ENCODE measurements around the gene COX20. TPM values are rescaled to one million over a fixed set of nuclear protein-coding genes. Genes with fewer than 3 reads are reported as not detected.

COX20 gene
- total RNA-seq, 1 donor: 44.2 TPM

GRCh38 chr1:244804841-244805240 lies 30.6 kb upstream of the COX20 start:
- TF ChIP-seq CTCF (IDR thresholded peaks at IDR 0.05; ENCODE audit: insufficient read depth, low read length): no peak
- H3K4me3 ChIP-seq (ENCODE audit: low read depth, low read length): no peak overlapping the region
- DNase-seq (ENCODE audit: low read depth): no peak

- TF ChIP-seq CTCF (IDR thresholded peaks at IDR 0.05; ENCODE audit: insufficient read depth, low read length): no peak
- no peak overlapping the region for H3K4me3 ChIP-seq (ENCODE audit: low read depth, low read length)
- no peak for DNase-seq (ENCODE audit: low read depth)
These were observed 28.3 kb upstream of the COX20 start for GRCh38 chr1:244807138-244807537.

DNA sequence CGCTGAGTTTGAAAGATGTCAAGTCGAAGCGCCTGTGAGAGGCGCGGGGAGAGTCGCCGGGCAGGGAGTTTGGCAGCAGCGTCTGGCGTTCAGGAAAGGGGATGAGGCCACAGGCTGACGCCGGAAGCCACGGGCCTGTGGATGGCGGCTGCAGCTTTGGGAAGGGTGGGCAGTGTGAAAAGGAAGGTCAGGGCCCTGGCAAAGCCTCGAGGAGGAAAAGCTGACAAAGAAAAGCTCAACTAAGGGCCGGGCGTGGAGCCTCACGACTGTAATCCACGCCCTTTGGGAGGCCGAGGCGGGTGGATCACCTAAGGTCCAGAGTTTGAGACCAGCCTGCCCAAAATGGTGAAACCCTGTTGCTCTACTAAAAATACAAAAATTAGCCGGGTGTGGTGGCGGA lies 25.2 kb upstream of the COX20 start:
- DNase-seq (ENCODE audit: low read depth): no peak
- no peak for TF ChIP-seq CTCF (IDR thresholded peaks at IDR 0.05; ENCODE audit: insufficient read depth, low read length)
- no peak overlapping the region for H3K4me3 ChIP-seq (ENCODE audit: low read depth, low read length)

- TF ChIP-seq CTCF (IDR thresholded peaks at IDR 0.05; ENCODE audit: insufficient read depth, low read length): no peak
- no peak overlapping the region for H3K4me3 ChIP-seq (ENCODE audit: low read depth, low read length)
- no peak for DNase-seq (ENCODE audit: low read depth)
These were observed 22.1 kb upstream of the COX20 start for GRCh38 chr1:244813327-244813726.

DNA sequence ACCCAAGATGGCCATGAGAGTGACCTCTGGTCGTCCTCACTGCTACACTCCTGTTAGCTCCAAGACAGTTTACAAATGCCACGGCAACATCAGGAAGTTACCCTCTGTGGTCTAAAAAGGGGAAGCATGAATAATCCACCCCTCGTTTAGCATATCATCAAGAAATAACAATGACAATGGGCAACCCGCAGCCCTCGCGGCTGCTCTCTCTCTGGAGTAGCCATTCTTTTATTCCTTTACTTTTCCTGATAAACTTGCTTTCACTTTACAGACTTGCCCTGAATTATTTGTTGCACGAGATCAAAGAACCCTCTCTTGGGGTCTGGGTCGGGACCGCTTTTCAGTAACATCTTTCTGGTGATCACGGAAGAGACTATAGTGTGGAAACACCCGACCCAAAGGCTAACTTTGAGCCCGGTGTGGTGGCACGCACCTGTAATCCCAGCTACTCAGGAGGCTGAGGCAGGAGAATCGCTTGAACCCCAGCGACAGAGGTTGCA lies 19.8 kb upstream of the COX20 start:
- no peak for DNase-seq (ENCODE audit: low read depth)
- no peak overlapping the region for H3K4me3 ChIP-seq (ENCODE audit: low read depth, low read length)
- no peak for TF ChIP-seq CTCF (IDR thresholded peaks at IDR 0.05; ENCODE audit: insufficient read depth, low read length)

GRCh38 chr1:244817415-244817894 lies 18.0 kb upstream of the COX20 start:
- no peak for TF ChIP-seq CTCF (IDR thresholded peaks at IDR 0.05; ENCODE audit: insufficient read depth, low read length)
- no peak for DNase-seq (ENCODE audit: low read depth)
- H3K4me3 ChIP-seq (ENCODE audit: low read depth, low read length): no peak overlapping the region

GRCh38 chr1:244820131-244820530 lies 15.3 kb upstream of the COX20 start:
- H3K4me3 ChIP-seq (ENCODE audit: low read depth, low read length): no peak overlapping the region
- no peak for TF ChIP-seq CTCF (IDR thresholded peaks at IDR 0.05; ENCODE audit: insufficient read depth, low read length)
- DNase-seq (ENCODE audit: low read depth): no peak

Measured in fibroblast of the aortic adventitia (primary cell).